IPS-NIHi7 (cell line): ENCODE measurements around the gene PRR13.

Source experiments
- DNase-seq: peaks from one replicate; pipeline ENCODE4 v3.0.0; 2012; ENCODE audit warnings: mixed read lengths; ENCODE audit errors: extremely low spot score

The PRR13 gene

GRCh38 chr12:53492830-53493609, 51.5 kb downstream of the PRR13 start:
- DNase-seq, result peak; percentile 87

- no peak for DNase-seq
These were observed 52.3 kb downstream of the PRR13 start for GRCh38 chr12:53493610-53494391.
